RWPE2 (cell line): ENCODE results near the gene BRWD1.
A peak's percentile ranks its signal among the peaks of the same experiment; 100 is the strongest.

Experiments used
- ATAC-seq: fragments of 200-7000 bp; cut with Tn5 transposase; 3 replicates; pipeline ENCODE4 v1.9.1; 2021; ENCODE audit warnings: low read depth
- DNase-seq: peaks from one replicate; pipeline ENCODE4 v3.0.0-alpha.2; 2020; ENCODE audit warnings: low spot score
- H3K27ac ChIP-seq: fragments of 450-650 bp; 2 replicates; pipeline ENCODE4 v1.5.1; 2017; ENCODE audit warnings: mild to moderate bottlenecking; ENCODE audit not compliant: poor library complexity, severe bottlenecking
- H3K27me3 ChIP-seq: fragments of 250-450 bp; sonication (Bioruptor Pico); 2 replicates; pipeline ENCODE4 v1.5.1; 2021; ENCODE audit warnings: mild to moderate bottlenecking, moderate library complexity; ENCODE audit not compliant: insufficient read depth, poor library complexity, severe bottlenecking
- H3K36me3 ChIP-seq: fragments of 250-450 bp; sonication (Bioruptor Pico); 2 replicates; pipeline ENCODE4 v1.5.1; 2020; ENCODE audit warnings: low read depth, mild to moderate bottlenecking, moderate library complexity
- H3K4me1 ChIP-seq: fragments of 250-450 bp; sonication (Bioruptor Pico); 2 replicates; pipeline ENCODE4 v1.5.1; 2021; ENCODE audit warnings: mild to moderate bottlenecking, moderate library complexity; ENCODE audit not compliant: insufficient read depth, poor library complexity, severe bottlenecking
- H3K4me3 ChIP-seq: fragments of 250-450 bp; sonication (Bioruptor Pico); 2 replicates; pipeline ENCODE4 v1.5.1; 2021; ENCODE audit warnings: mild to moderate bottlenecking, moderate library complexity; ENCODE audit not compliant: severe bottlenecking
- H3K9me3 ChIP-seq: fragments of 250-450 bp; sonication (Bioruptor Pico); 2 replicates; pipeline ENCODE4 v1.5.1; 2021; ENCODE audit warnings: mild to moderate bottlenecking, moderate library complexity; ENCODE audit not compliant: severe bottlenecking
- TF ChIP-seq, protein P1 (sequence below): fragments of 450-650 bp; IDR thresholded peaks from one replicate; pipeline ENCODE4 v1.5.1; 2017; ENCODE audit warnings: mild to moderate bottlenecking, moderate library complexity; ENCODE audit not compliant: poor library complexity, severe bottlenecking

Gene BRWD1

GRCh38 chr21:39319814-39320332, 6.4 kb upstream of the BRWD1 start:
- TF ChIP-seq, protein P1, sequence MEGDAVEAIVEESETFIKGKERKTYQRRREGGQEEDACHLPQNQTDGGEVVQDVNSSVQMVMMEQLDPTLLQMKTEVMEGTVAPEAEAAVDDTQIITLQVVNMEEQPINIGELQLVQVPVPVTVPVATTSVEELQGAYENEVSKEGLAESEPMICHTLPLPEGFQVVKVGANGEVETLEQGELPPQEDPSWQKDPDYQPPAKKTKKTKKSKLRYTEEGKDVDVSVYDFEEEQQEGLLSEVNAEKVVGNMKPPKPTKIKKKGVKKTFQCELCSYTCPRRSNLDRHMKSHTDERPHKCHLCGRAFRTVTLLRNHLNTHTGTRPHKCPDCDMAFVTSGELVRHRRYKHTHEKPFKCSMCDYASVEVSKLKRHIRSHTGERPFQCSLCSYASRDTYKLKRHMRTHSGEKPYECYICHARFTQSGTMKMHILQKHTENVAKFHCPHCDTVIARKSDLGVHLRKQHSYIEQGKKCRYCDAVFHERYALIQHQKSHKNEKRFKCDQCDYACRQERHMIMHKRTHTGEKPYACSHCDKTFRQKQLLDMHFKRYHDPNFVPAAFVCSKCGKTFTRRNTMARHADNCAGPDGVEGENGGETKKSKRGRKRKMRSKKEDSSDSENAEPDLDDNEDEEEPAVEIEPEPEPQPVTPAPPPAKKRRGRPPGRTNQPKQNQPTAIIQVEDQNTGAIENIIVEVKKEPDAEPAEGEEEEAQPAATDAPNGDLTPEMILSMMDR, result no peak
- ATAC-seq, result no peak

DNA sequence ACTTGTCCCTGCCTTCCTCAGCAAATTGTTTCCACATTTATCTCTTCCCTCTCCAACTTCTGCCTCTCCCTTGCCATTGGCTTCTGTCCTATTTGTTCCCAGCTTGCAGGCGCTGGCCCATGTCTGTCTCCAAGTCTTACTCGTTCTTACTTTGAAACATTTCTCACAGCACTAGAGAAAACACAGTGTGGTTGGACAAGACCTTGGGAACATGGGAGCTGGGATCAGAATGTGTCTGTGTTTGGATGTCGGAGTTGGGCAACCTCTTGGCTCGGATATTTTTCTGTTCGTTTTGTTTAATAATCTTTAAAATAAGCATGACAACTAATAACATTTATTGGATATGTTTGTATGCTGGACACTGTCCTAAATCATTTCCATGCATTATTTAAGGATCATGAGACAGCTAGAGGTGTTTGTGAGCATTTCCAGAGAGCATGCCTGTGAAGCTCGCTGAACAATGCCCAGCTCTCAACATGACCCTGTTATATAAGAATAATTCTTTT, 5.9 kb upstream of the BRWD1 start:
- Histone ChIP-seq H3K9me3 (peaks cover 4% of the 10 kb centered on the region), H3K36me3 (no peaks in the 10 kb centered on the region), H3K27me3 (no peaks in the 10 kb centered on the region), H3K4me3 (no peak overlapping the region), H3K27ac (peak overlapping the region; percentile 80), H3K4me1 (peaks cover 16% of the 10 kb centered on the region)
- TF ChIP-seq, protein P1, result no peak
- DNase-seq, result no peak
- no peak for ATAC-seq

More at GRCh38 chr21:39319814-39320332, 6.4 kb upstream of the BRWD1 start:
- Histone ChIP-seq H3K4me1 (peaks cover 16% of the 10 kb centered on the region), H3K36me3 (no peaks in the 10 kb centered on the region), H3K27ac (peak overlapping the region; percentile 80), H3K27me3 (no peaks in the 10 kb centered on the region), H3K4me3 (no peak overlapping the region), H3K9me3 (peaks cover 4% of the 10 kb centered on the region)
- DNase-seq, result no peak

GRCh38 chr21:39318091-39318959, 4.9 kb upstream of the BRWD1 start:
- H3K4me3 ChIP-seq, result no peak overlapping the region
- no peak overlapping the region for H3K27ac ChIP-seq
- H3K27me3 ChIP-seq, result no peaks in the 10 kb centered on the region
- no peaks in the 10 kb centered on the region for H3K36me3 ChIP-seq
- H3K4me1 ChIP-seq, result peaks cover 16% of the 10 kb centered on the region
- ATAC-seq (no peak), DNase-seq (no peak)
- H3K9me3 ChIP-seq, result peaks cover 4% of the 10 kb centered on the region
- TF ChIP-seq, protein P1, result no peak

- H3K4me1 ChIP-seq, result peaks cover 16% of the 10 kb centered on the region
These were observed 4.0 kb upstream of the BRWD1 start for GRCh38 chr21:39317134-39318090.

More at GRCh38 chr21:39317134-39318090, 4.0 kb upstream of the BRWD1 start:
- Histone ChIP-seq H3K27ac (peak overlapping the region; percentile 88), H3K36me3 (no peaks in the 10 kb centered on the region), H3K9me3 (peaks cover 3% of the 10 kb centered on the region), H3K27me3 (no peaks in the 10 kb centered on the region), H3K4me3 (no peak overlapping the region)
- TF ChIP-seq, protein P1, result no peak
- DNase-seq (no peak), ATAC-seq (no peak)
